WTC11 (cell line): ENCODE data around the gene RNASET2. TPM values are rescaled to one million over a fixed set of nuclear protein-coding genes. Genes with fewer than 3 reads are reported as not detected.

Source experiments
- ATAC-seq: fragments of 200-7000 bp; cut with Tn5 transposase; 2 replicates; pipeline ENCODE4 v1.10.0; 2021; ENCODE audit warnings: mild to moderate bottlenecking, moderate library complexity
- CTCF ChIA-PET: fragments of 300-600 bp; sonication (Branson Sonifier 250); formaldehyde crosslinking; loops from one replicate; lab custom pipeline; 2021; ENCODE audit warnings: antibody characterized with exemption; lab: Charles Lee
- POLR2A ChIA-PET: fragments of 350-600 bp; sonication (Branson Sonifier 250); formaldehyde crosslinking; loops from one replicate; lab custom pipeline; 2021; ENCODE audit warnings: antibody characterized with exemption; lab: Charles Lee
- DNase-seq: peaks from one replicate; pipeline ENCODE4 v3.0.0; 2021; ENCODE audit warnings: low spot score
- H3K27ac Mint-ChIP-seq: 2 replicates; pipeline ENCODE4 v1.8.0; 2021; ENCODE audit warnings: mixed read lengths
- H3K27me3 Mint-ChIP-seq: 2 replicates; pipeline ENCODE4 v1.8.0; 2021; ENCODE audit warnings: low read depth, mild to moderate bottlenecking, moderate library complexity, mixed read lengths
- H3K36me3 Mint-ChIP-seq: 2 replicates; pipeline ENCODE4 v1.8.0; 2021; ENCODE audit warnings: mixed read lengths
- H3K4me1 Mint-ChIP-seq: 2 replicates; pipeline ENCODE4 v1.8.0; 2022; ENCODE audit warnings: mixed read lengths
- H3K4me3 Mint-ChIP-seq: 2 replicates; pipeline ENCODE4 v1.8.0; 2021; ENCODE audit warnings: mild to moderate bottlenecking, moderate library complexity, mixed read lengths
- H3K9me3 Mint-ChIP-seq: 2 replicates; pipeline ENCODE4 v1.8.0; 2021; ENCODE audit warnings: mixed read lengths
- AR ChIP-seq: fragments of 250-450 bp; sonication (Bioruptor Pico); IDR thresholded peaks from 2 replicates; pipeline ENCODE4 v1.9.0; 2021; ENCODE audit warnings: mild to moderate bottlenecking
- ARID4B ChIP-seq: sonication (generic); formaldehyde crosslinking; IDR thresholded peaks from 2 replicates; pipeline ENCODE4 v1.8.0; 2023; ENCODE audit warnings: missing genetic modification reagents, mild to moderate bottlenecking, borderline replicate concordance
- ATF2 ChIP-seq: sonication (generic); formaldehyde crosslinking; IDR thresholded peaks from 2 replicates; pipeline ENCODE4 v1.8.1; 2022; ENCODE audit warnings: low read depth, missing genetic modification reagents, borderline replicate concordance
- ATF3 ChIP-seq: sonication (generic); formaldehyde crosslinking; conservative IDR thresholded peaks from 2 replicates; pipeline ENCODE4 v1.8.1; 2022; ENCODE audit warnings: mild to moderate bottlenecking, missing genetic modification reagents
- ATF6 ChIP-seq: sonication (generic); formaldehyde crosslinking; IDR thresholded peaks from 2 replicates; pipeline ENCODE4 v1.8.1; 2023; ENCODE audit warnings: mild to moderate bottlenecking, missing genetic modification reagents
- CBFB ChIP-seq: sonication (generic); formaldehyde crosslinking; IDR thresholded peaks from 2 replicates; pipeline ENCODE4 v1.8.1; 2022; ENCODE audit warnings: mild to moderate bottlenecking, low read depth, missing genetic modification reagents
- CREB1 ChIP-seq: sonication (generic); formaldehyde crosslinking; IDR thresholded peaks from 2 replicates; pipeline ENCODE4 v1.8.0; 2023; ENCODE audit warnings: mild to moderate bottlenecking, missing genetic modification reagents
- CTCF ChIP-seq: fragments of 200-600 bp; IDR thresholded peaks from 2 replicates; pipeline ENCODE4 v1.8.0; 2022; ENCODE audit warnings: antibody characterized with exemption
- ELF4 ChIP-seq: sonication (generic); formaldehyde crosslinking; IDR thresholded peaks from 2 replicates; pipeline ENCODE4 v1.8.1; 2022; ENCODE audit warnings: low read depth, mild to moderate bottlenecking, moderate library complexity, missing genetic modification reagents
- MXD4 ChIP-seq: fragments of 250-450 bp; sonication (Bioruptor Pico); IDR thresholded peaks from 2 replicates; pipeline ENCODE4 v1.8.0; 2021; ENCODE audit warnings: mild to moderate bottlenecking, moderate library complexity, borderline replicate concordance
- NR2C2 ChIP-seq: sonication (generic); formaldehyde crosslinking; IDR thresholded peaks from 2 replicates; pipeline ENCODE4 v1.8.0; 2022; ENCODE audit warnings: mild to moderate bottlenecking, missing genetic modification reagents
- NR3C1 ChIP-seq: sonication (generic); formaldehyde crosslinking; conservative IDR thresholded peaks from 2 replicates; pipeline ENCODE4 v1.8.1; 2023; ENCODE audit warnings: low read depth, mild to moderate bottlenecking, missing genetic modification reagents
- OVOL2 ChIP-seq: fragments of 250-450 bp; sonication (Bioruptor Pico); IDR thresholded peaks from 2 replicates; pipeline ENCODE4 v1.9.0; 2021; ENCODE audit warnings: mild to moderate bottlenecking, borderline replicate concordance
- STAT6 ChIP-seq: sonication (generic); formaldehyde crosslinking; conservative IDR thresholded peaks from 2 replicates; pipeline ENCODE4 v1.8.1; 2023; ENCODE audit warnings: mild to moderate bottlenecking, low read depth, missing genetic modification reagents, moderate library complexity
- USF1 ChIP-seq: sonication (generic); formaldehyde crosslinking; IDR thresholded peaks from 2 replicates; pipeline ENCODE4 v1.8.0; 2022; ENCODE audit warnings: mild to moderate bottlenecking, missing genetic modification reagents
- ZNF138 ChIP-seq: sonication (generic); formaldehyde crosslinking; conservative IDR thresholded peaks from 2 replicates; pipeline ENCODE4 v1.8.1; 2022; ENCODE audit warnings: mild to moderate bottlenecking, moderate library complexity, missing genetic modification reagents
- ZNF317 ChIP-seq: sonication (generic); formaldehyde crosslinking; IDR thresholded peaks from 2 replicates; pipeline ENCODE4 v1.8.1; 2023; ENCODE audit warnings: low read depth, mild to moderate bottlenecking, moderate library complexity, missing genetic modification reagents, borderline replicate concordance
- total RNA-seq: library from RNA; stranded (reverse); gene quantifications from 3 replicates; pipeline ENCODE4 v1.2.3, GENCODE V29; 2021

RNASET2 gene
- total RNA-seq, 1 experiment from 2014 or later, result 35.6 TPM

GRCh38 chr6:166905013-166905412 is 51.3 kb downstream of the RNASET2 start:
- TF ChIP-seq STAT6 (no peak), ELF4 (CRISPR knock-in tag) (no peak), ATF6 (no peak), CREB1 (no peak), ARID4B (CRISPR knock-in tag) (no peak), NR2C2 (CRISPR knock-in tag) (no peak), ZNF138 (CRISPR knock-in tag) (no peak), CBFB (CRISPR knock-in tag) (no peak), NR3C1 (CRISPR knock-in tag) (no peak), ZNF317 (no peak), OVOL2 (no peak)
- Mint-ChIP-seq H3K27ac (no peak overlapping the region), H3K9me3 (peaks cover 12% of the 10 kb centered on the region), H3K27me3 (no peaks in the 10 kb centered on the region), H3K36me3 (no peaks in the 10 kb centered on the region), H3K4me1 (peaks cover 10% of the 10 kb centered on the region), H3K4me3 (no peak overlapping the region)
- ATAC-seq, result no peak
- CTCF ChIA-PET, result interaction anchor here (0.6 to 1.9 kb wide), 6 partner anchors 33 to 133 kb away, joined by 3 to 14 read pairs (median 4); no protein-coding TSS in a partner anchor
- DNase-seq, result no peak
- POLR2A ChIA-PET, result no interaction called here

- Mint-ChIP-seq H3K36me3 (no peaks in the 10 kb centered on the region), H3K9me3 (peaks cover 8% of the 10 kb centered on the region), H3K27me3 (no peaks in the 10 kb centered on the region), H3K4me3 (no peak overlapping the region), H3K27ac (no peak overlapping the region), H3K4me1 (peaks cover 10% of the 10 kb centered on the region)
- ChIA-PET CTCF (interaction anchor here (0.6 to 1.9 kb wide), 6 partner anchors 33 to 132 kb away, joined by 3 to 14 read pairs (median 4); no protein-coding TSS in a partner anchor), POLR2A (no interaction called here)
- ATAC-seq (peak; percentile 47), DNase-seq (no peak)
- TF ChIP-seq USF1 (CRISPR knock-in tag) (no peak), ATF3 (CRISPR knock-in tag) (no peak), MXD4 (CRISPR knock-in tag) (no peak), AR (no peak), CTCF (no peak), ATF2 (no peak)
Observed at GRCh38 chr6:166904101-166904746, 52.1 kb downstream of the RNASET2 start.
